K562 (cell line): ENCODE data around the gene MICAL1.

ENCODE experiments used
- BCL6 ChIP-seq: fragments of 250-450 bp; sonication (Bioruptor Pico); IDR thresholded peaks from 2 replicates; pipeline ENCODE4 v1.4.0; 2020
- BRF1 ChIP-seq: IDR thresholded peaks from 3 replicates; pipeline ENCODE4 v1.6.1; 2011; ENCODE audit warnings: borderline replicate concordance, mild to moderate bottlenecking; ENCODE audit not compliant: insufficient read length; ENCODE audit errors: extremely low read depth
- CTCF ChIP-seq, 3 experiments: IDR thresholded peaks in 2 of 3; conservative IDR thresholded peaks in 1 of 3; 2 replicates each; pipeline ENCODE4 v1.5.1; 2011 to 2012; ENCODE audit warnings: low read length in 3 of 3, mild to moderate bottlenecking in 3 of 3, control low read depth in 2 of 3, improper control_type of control experiment in 1 of 3, inconsistent platforms in 1 of 3, low read depth in 1 of 3, mixed read lengths in 1 of 3, moderate library complexity in 1 of 3; ENCODE audit not compliant: insufficient read depth in 2 of 3
- EZH2 ChIP-seq: IDR thresholded peaks from 2 replicates; pipeline ENCODE4 v1.6.1; 2012; ENCODE audit warnings: low read depth, mild to moderate bottlenecking, inconsistent platforms, low read length, borderline replicate concordance
- HCFC1 ChIP-seq: IDR thresholded peaks from 2 replicates; pipeline ENCODE4 v1.6.1; 2012; ENCODE audit warnings: low read depth, low read length, improper control_type of control experiment
- MGA ChIP-seq: fragments of 450-650 bp; IDR thresholded peaks from 2 replicates; pipeline ENCODE4 v1.6.1; 2016; ENCODE audit warnings: mild to moderate bottlenecking, moderate library complexity
- SOX6 ChIP-seq: fragments of 450-650 bp; IDR thresholded peaks from 2 replicates; pipeline ENCODE4 v1.6.1; 2014; ENCODE audit warnings: mild to moderate bottlenecking
- ZNF146 ChIP-seq: IDR thresholded peaks from one replicate; pipeline ENCODE4 v1.6.1; 2018; ENCODE audit warnings: missing compliant biosample characterization; ENCODE audit not compliant: unreplicated experiment

DNA sequence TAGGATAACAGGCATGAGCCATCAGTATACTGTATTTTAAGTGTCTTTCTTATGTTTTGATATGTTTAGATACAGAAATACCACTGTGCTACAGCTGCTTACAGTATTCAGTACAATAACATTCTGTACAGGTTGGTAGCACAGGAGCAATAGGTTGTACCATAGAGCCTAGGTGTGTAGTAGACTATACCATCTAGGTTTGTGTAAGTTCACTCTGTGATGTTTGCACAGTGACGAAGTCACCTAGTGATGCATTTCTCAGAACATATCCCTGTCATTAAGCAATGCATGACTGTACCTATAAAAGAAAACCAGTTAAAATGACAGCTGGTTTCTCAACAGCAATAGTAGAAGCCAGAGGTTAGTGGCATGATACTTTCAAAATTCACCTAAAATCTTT is 30.5 kb upstream of the MICAL1 start:
- no peak for TF ChIP-seq EZH2
- no peak for TF ChIP-seq BRF1
- TF ChIP-seq SOX6: no peak
- TF ChIP-seq BCL6: no peak
- TF ChIP-seq HCFC1: no peak
- no peak for TF ChIP-seq MGA
- TF ChIP-seq ZNF146: no peak
- TF ChIP-seq CTCF (IDR thresholded peaks at IDR 0.05 in 2 of 3, conservative IDR thresholded peaks at IDR 0.05 in 1 of 3; ENCODE audit: insufficient read depth in 2 of 3, low read depth in 1 of 3, low read length in 3 of 3): no peak
